ENCODE data around the gene STUB1.

Gene STUB1

DNA sequence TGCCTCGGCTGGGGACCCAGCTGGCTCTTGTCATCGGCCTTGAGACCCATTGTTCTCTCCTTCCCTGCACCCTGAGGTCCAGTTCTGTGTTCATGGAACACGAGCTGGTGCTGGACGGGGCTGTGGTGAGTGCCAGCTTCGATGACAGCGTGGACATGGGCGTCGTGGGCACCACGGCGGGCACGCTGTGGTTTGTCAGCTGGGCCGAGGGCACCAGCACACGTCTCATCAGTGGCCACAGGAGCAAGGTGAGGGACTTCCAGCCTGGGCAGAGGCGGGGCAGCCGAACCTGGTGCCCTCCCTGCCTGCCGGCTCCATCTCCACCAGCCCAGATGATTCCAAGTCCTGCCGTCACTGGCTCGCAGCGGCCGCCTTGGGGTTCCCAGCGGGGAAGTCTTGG lies 17.6 kb upstream of the STUB1 start:
- DNase-seq: no peak

GRCh38 chr16:666572-666971 lies 13.6 kb upstream of the STUB1 start:
- no peak for DNase-seq

GRCh38 chr16:667113-667779 lies 13.0 kb upstream of the STUB1 start:
- no peak for DNase-seq

GRCh38 chr16:667780-668518 lies 12.3 kb upstream of the STUB1 start, which contains the start of gene RHOT2:
Gene RHOT2, plus strand, starts transcription at chr16:668132. Its CDS starts 68 bp downstream, at chr16:668200.
- peak; percentile 17 to 96 (median 84) for DNase-seq

- DNase-seq: peak in 1 of 51 donors; percentile 28
Observed at GRCh38 chr16:668519-669171, 11.6 kb upstream of the STUB1 start.

DNA sequence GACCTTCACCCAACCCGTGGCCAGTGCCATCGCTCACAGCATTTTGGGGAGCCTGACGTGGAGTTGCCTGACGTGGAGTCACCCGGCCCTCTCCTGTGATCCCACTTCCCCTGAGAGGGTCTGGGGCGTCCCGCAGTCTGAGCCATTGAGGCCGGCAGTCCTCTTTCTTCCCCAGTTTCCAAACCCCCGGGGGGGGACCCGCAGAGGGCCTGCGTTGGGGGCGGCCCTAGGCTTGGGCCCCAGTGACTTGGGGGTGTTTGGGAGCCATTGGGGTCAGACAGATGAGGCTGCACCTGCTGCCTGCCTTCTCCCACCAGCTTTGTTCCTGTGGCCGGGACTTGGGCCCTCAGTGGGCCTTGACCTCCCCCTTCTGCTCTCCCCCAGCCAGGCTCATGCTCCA lies 10.5 kb upstream of the STUB1 start:
- DNase-seq: no peak

DNA sequence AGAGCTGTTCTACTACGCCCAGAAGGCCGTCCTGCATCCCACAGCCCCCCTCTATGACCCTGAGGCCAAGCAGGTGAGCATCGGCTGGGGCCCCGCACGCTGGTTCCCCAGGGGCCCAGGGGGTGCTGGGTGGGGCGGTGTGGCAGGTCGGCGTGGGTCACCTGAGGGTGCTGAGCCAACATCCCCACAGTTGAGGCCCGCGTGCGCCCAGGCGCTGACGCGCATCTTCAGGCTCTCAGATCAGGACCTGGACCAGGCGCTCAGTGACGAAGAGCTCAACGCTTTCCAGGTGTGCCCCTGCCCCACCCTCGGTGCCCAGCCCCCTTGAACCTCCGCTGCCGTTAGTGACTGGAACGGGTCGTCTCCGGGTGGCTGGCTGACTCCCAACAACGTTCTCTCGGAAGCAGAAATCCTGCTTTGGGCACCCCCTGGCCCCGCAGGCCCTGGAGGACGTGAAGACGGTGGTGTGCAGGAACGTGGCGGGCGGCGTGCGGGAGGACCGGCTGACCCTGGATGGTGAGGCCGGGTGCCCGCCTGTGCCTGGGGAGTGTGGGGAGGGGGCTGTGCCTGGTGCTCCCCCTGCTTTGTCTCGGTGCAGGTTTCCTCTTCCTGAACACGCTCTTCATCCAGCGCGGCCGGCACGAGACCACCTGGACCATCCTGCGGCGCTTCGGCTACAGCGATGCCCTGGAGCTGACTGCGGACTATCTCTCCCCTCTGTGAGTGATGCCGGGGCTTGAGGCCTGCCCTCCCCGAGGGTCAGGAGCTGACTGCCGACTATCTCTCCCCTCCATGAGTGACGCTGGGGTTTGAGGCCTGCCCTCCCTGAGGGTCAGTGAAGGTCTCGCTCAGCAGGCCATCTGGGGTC lies 9.5 kb upstream of the STUB1 start:
- DNase-seq: no peak

DNA sequence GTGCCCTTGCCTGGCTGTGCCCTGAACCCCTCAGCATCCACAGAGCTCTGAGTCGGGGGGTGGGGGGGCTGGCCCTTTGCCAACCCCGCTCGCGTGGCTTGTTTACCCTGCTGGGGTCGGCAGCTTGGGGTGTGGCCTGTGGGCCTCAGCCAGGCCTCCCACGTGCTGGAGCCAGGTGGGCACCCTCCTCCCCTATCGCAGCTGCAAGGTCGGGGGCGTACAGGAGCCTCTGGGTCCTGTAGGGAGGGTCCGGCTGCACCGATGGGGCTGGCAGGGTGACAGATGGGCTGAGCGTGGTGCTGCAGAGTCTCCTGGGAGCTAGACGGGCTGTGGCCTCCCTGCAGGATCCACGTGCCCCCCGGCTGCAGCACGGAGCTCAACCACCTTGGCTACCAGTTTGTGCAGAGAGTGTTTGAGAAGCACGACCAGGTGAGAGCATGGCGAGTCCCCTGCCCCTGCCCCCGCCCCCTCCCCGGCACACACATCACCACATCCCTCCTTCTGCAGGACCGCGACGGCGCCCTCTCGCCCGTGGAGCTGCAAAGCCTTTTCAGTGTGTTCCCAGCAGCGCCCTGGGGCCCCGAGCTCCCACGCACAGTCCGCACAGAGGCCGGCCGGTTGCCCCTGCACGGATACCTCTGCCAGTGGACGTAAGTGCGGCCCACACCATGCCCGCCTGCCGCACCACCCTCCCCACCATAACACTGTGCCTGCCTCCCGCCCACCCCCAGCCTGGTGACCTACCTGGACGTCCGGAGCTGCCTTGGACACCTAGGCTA lies 8.7 kb upstream of the STUB1 start:
- DNase-seq: no peak

DNA sequence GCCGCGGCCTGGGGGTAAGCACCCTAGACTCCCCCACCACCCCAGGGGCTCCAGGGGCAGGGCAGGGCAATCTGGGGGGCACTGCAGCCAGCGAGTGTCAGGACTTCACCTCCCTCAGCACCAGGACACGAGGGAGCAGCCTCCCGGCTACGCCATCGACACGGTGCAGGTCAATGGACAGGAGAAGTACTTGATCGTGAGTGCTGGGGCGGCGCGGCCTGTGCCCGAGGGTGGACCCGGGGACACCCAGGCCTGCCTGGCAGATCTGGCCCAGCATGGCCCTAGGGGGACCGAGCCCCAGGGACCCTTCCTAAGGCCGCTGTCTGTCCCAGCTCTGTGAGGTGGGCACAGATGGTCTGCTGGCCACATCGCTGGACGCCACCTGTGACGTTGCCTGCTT lies 7.8 kb upstream of the STUB1 start:
- no peak for DNase-seq

DNA sequence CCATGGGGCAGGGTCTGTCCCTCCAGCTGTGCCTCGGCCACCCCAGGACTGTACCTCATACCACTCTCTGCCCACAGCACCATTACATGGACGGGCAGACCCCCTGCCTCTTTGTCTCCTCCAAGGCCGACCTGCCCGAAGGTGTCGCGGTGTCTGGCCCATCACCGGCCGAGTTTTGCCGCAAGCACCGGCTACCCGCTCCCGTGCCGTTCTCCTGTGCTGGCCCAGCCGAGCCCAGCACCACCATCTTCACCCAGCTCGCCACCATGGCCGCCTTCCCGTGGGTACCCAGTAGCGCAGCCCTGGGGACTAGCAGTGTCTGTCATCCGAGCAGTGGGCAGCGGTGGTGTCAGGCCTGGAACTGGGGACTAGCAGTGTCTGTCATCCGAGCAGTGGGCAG lies 7.4 kb upstream of the STUB1 start:
- no peak for DNase-seq

DNA sequence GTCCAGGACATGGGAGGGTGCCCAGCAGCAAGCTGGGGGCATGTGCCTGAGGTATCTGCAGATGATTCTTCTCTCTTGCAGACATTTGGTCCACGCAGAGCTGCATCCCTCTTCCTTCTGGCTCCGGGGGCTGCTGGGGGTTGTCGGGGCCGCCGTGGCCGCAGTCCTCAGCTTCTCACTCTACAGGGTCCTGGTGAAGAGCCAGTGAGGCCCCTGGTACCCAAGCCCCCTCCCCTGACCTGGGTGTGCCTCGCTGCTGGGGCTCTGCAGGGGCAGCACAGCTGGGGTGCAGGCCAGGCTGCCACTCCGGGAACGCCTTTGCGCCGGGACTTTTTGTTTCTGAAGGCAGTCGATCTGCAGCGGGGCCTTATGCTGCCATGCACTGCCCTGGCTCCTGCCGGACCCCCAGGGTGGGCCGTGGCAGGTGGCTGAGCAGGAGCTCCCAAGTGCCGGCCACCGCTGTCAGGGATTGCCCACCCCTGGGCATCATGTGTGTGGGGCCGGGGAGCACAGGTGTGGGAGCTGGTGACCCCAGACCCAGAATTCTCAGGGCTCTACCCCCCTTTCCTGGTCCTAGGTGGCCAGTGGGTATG lies 6.7 kb upstream of the STUB1 start:
- DNase-seq: no peak

- no peak for DNase-seq
Observed at GRCh38 chr16:674214-674881, 5.9 kb upstream of the STUB1 start.

DNA sequence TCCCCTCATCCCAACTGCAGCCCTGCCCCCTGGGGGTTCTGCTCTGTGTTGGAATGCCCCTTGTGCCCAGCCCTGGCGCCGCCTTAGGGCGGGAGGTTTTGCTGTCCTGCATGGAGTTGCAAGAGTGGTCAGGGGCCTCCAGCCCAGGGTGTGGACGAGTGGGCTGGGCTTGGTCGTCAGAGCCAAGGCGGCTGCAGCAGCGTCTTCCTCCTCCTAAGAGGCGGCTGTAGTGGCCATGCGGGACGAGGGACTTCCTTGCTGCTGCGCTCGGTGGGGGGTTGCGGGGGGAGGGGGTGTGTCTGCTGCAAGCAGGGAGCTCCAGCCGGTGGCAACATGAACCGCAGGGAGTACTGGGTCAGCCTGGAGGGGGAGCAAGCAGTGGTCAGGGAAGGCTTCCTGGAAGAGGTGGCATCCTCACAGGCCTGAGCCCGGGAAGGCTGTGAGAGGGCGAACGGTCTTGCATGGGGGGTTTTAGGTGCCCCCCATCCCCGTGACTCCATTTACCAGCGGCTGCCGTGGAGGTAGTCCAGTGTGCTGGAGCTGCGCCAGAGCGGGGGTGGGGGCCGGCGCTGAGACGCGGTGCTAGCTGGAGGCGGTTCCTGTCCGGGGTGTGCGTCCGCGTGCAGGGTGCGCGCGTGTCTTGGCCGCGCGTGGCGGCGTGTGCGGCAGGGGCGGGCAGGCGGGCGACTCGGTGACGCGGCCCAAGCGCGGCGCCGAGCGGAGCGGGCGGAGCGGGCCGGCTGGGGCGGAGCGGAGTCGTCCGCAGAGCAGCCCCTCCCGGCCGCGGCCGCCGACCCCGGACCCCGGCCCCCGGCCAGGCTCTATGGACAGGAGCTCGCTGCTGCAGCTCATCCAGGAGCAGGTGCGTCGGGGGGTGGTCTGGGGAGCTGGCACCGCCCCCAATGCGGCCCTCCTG lies 5.0 kb upstream of the STUB1 start, which contains the start of gene RHBDL1:
Gene RHBDL1, plus strand, starts transcription at position 704 of the 916 bp plus-strand sequence. Its CDS starts 120 bp downstream, at position 824.
- peak in 30 of 51 donors; percentile 9 to 66 (median 36) for DNase-seq

DNA sequence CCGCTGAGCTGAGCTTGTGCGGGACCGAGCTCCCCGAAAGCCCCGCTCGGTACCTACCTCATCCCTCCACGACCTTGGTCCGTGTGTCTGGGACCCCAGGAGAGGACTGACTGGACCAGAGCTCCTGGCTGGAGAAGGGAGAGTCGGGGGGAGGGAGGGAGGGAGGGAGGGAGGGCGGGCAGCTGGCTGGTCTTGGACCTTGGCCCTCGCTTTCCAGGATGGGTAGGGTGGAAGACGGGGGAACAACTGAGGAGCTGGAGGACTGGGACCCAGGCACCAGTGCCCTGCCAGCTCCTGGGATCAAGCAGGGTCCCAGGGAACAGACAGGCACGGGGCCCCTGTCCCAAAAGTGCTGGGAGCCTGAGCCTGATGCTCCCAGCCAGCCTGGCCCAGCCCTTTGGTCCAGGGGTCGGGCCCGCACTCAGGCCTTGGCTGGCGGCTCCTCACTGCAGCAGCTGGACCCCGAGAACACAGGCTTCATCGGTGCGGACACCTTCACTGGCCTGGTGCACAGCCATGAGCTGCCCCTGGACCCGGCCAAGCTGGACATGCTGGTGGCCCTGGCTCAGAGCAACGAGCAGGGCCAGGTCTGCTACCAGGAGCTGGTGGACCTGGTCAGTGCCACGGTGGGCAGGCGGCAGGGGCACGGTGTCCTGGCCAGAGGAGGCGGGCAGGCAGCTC lies 4.2 kb upstream of the STUB1 start:
- peak in 1 of 51 donors; percentile 23 for DNase-seq

GRCh38 chr16:676565-676902 lies 3.7 kb upstream of the STUB1 start:
- no peak for DNase-seq

DNA sequence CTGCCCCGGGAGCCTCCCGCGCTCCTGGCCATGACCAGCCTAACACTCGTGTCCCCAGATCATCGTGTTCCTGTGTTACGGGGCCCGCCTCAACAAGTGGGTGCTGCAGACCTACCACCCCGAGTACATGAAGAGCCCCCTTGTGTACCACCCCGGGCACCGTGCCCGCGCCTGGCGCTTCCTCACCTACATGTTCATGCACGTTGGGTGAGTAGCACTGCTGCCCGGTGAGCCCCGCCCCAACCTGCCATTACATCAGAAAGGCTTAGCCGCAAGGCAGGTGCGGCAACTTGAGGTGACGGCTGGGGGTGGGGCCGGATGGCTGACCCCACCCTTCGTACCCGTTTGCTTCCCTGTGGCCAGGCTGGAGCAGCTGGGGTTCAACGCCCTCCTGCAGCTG lies 3.3 kb upstream of the STUB1 start:
- DNase-seq: no peak

DNA sequence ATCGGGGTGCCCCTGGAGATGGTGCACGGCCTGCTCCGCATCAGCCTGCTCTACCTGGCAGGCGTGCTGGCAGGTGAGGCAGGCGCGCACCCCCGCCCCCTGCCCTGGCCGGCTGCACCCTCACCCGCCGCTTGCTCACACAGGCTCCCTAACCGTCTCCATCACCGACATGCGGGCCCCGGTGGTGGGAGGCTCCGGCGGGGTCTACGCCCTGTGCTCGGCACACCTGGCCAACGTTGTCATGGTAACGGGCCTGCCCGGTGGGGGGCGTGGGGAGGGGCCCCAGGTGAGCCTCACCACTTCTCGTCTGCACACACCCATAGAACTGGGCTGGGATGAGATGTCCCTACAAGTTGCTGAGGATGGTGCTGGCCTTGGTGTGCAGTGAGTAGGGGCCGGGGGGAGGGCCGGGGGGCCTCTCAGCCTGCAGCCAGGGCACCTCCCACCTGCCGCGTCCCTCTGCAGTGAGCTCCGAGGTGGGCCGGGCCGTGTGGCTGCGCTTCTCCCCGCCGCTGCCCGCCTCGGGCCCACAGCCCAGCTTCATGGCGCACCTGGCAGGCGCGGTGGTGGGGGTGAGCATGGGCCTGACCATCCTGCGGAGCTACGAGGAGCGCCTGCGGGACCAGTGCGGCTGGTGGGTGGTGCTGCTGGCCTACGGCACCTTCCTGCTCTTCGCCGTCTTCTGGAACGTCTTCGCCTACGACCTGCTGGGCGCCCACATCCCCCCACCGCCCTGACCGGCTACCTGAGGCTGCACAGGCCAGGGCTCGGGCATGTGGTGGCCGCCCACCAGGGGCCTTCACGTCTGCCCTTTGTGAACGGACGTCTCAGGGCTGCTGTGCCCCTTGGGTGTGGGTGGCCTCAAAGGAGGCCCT lies 2.7 kb upstream of the STUB1 start:
- DNase-seq: no peak
